Measurements from ENCODE around the gene RESF1. TPM values are rescaled to one million over a fixed set of nuclear protein-coding genes. Genes with fewer than 3 reads are reported as not detected.

Gene RESF1
- total RNA-seq, 1 experiment from 2014 or later, result 91.4 TPM

DNA sequence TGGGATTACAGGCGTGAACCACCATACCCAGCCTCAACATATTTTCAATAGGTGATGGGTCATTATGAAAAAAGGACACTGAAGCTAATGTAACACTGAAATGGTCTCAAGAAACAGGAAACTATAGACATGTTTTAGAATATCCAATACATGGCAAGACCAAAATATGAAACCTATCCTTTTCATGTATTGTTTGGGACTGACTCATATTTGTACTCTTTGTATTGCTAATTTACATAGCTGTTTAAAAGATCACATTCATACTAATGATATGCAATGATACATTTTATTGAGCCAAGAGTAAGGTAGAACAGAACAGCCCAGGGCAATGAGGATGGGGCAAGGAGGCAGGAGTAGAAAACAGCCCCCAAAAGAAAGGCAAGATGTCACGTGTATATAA lies 32.6 kb downstream of the RESF1 start (continued):
- TF ChIP-seq GTF2I (CRISPR knock-in tag; conservative IDR thresholded peaks at IDR 0.05), result no peak
- TF ChIP-seq, protein P1, sequence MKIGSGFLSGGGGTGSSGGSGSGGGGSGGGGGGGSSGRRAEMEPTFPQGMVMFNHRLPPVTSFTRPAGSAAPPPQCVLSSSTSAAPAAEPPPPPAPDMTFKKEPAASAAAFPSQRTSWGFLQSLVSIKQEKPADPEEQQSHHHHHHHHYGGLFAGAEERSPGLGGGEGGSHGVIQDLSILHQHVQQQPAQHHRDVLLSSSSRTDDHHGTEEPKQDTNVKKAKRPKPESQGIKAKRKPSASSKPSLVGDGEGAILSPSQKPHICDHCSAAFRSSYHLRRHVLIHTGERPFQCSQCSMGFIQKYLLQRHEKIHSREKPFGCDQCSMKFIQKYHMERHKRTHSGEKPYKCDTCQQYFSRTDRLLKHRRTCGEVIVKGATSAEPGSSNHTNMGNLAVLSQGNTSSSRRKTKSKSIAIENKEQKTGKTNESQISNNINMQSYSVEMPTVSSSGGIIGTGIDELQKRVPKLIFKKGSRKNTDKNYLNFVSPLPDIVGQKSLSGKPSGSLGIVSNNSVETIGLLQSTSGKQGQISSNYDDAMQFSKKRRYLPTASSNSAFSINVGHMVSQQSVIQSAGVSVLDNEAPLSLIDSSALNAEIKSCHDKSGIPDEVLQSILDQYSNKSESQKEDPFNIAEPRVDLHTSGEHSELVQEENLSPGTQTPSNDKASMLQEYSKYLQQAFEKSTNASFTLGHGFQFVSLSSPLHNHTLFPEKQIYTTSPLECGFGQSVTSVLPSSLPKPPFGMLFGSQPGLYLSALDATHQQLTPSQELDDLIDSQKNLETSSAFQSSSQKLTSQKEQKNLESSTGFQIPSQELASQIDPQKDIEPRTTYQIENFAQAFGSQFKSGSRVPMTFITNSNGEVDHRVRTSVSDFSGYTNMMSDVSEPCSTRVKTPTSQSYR (CRISPR knock-in tag; IDR thresholded peaks at IDR 0.05), result no peak
- TF ChIP-seq ZNF219 (CRISPR knock-in tag; IDR thresholded peaks at IDR 0.05; ENCODE audit: borderline replicate concordance), result no peak
- TF ChIP-seq NR2C2 (CRISPR knock-in tag; IDR thresholded peaks at IDR 0.05), result no peak
- no peak for TF ChIP-seq KAT7 (CRISPR knock-in tag; IDR thresholded peaks at IDR 0.05; ENCODE audit: borderline replicate concordance)
- TF ChIP-seq AR (CRISPR knock-in tag; IDR thresholded peaks at IDR 0.05), result no peak
- no peak for TF ChIP-seq ZNF232 (CRISPR knock-in tag; IDR thresholded peaks at IDR 0.05)
- TF ChIP-seq, protein P2, sequence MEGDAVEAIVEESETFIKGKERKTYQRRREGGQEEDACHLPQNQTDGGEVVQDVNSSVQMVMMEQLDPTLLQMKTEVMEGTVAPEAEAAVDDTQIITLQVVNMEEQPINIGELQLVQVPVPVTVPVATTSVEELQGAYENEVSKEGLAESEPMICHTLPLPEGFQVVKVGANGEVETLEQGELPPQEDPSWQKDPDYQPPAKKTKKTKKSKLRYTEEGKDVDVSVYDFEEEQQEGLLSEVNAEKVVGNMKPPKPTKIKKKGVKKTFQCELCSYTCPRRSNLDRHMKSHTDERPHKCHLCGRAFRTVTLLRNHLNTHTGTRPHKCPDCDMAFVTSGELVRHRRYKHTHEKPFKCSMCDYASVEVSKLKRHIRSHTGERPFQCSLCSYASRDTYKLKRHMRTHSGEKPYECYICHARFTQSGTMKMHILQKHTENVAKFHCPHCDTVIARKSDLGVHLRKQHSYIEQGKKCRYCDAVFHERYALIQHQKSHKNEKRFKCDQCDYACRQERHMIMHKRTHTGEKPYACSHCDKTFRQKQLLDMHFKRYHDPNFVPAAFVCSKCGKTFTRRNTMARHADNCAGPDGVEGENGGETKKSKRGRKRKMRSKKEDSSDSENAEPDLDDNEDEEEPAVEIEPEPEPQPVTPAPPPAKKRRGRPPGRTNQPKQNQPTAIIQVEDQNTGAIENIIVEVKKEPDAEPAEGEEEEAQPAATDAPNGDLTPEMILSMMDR (IDR thresholded peaks at IDR 0.05), result no peak

- Mint-ChIP-seq H3K27me3 (ENCODE audit: low read depth) (no peaks in the 10 kb centered on the region), H3K9me3 (peaks cover 4% of the 10 kb centered on the region), H3K27ac (no peak overlapping the region), H3K4me1 (no peaks in the 10 kb centered on the region), H3K4me3 (no peak overlapping the region), H3K36me3 (peaks cover 58% of the 10 kb centered on the region)
- ATAC-seq (no peak), DNase-seq (ENCODE audit: low spot score) (no peak)
- POLR2A ChIA-PET, result no interaction called here
- no peak for TF ChIP-seq ZMAT4 (CRISPR knock-in tag; IDR thresholded peaks at IDR 0.05)
- TF ChIP-seq TP53 (CRISPR knock-in tag; IDR thresholded peaks at IDR 0.05), result no peak
- no peak for TF ChIP-seq TCF7 (CRISPR knock-in tag; IDR thresholded peaks at IDR 0.05; ENCODE audit: low read depth)
- CTCF ChIA-PET, result no interaction called here
Measured at GRCh38 chr12:31999692-32000091, 40.5 kb downstream of the RESF1 start.

DNA sequence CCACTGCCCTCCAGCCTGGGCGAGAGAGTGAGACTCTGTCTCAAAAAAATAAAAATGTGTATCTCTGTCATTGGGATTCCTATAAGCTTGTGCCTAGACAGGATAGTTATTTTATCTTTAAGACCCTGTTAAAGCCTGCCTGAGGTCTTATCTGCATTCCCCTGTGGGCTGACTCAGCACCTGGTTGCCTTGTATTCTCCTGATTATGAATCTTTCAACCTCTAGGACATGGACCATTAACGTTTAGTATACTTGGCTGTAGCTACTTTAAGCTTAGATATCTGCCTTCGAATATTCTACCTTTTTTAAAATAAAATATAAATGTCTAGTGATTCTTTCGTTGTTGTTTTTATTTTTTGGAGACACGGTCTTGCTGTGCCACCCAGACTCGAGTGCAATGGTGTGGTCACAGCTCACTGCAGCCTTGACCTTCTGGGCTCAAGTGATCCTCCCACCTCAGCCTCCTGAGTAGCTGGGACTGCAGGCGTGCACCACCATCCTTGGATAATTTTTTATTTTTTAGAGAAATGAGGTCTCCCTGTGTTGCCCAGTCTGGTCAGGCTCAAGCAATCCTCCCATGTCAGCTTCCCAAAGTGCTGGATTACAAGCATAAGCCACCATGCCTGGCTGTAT lies 41.3 kb downstream of the RESF1 start:
- peaks cover under 1% of the 10 kb centered on the region; the same call in 1 of the 2 replicates for H3K4me1 Mint-ChIP-seq
- no peaks in the 10 kb centered on the region for H3K27me3 Mint-ChIP-seq (ENCODE audit: low read depth)
- ChIA-PET POLR2A (no interaction called here), CTCF (no interaction called here)
- no peak overlapping the region for H3K27ac Mint-ChIP-seq
- H3K36me3 Mint-ChIP-seq, result peaks cover 53% of the 10 kb centered on the region
- ATAC-seq, result no peak
- no peak for DNase-seq (ENCODE audit: low spot score)
- no peak overlapping the region for H3K4me3 Mint-ChIP-seq
- peaks cover 4% of the 10 kb centered on the region for H3K9me3 Mint-ChIP-seq
- TF ChIP-seq NR2C2 (CRISPR knock-in tag; IDR thresholded peaks at IDR 0.05) (no peak), ZNF232 (CRISPR knock-in tag; IDR thresholded peaks at IDR 0.05) (no peak), JAZF1 (CRISPR knock-in tag; IDR thresholded peaks at IDR 0.05) (0 out of 2 replicates have a peak, but pooled peaks have one; percentile 4), IRF2 (CRISPR knock-in tag; IDR thresholded peaks at IDR 0.05; ENCODE audit: borderline replicate concordance, low read depth) (no peak), AFF4 (CRISPR knock-in tag; IDR thresholded peaks at IDR 0.05; ENCODE audit: borderline replicate concordance) (no peak)
